HEK293 (cell line): ENCODE measurements around the gene XDH.

Experiments used
- CTCF ChIA-PET: fragments of 350-600 bp; formaldehyde crosslinking; extraction: SDS; loops from one replicate; lab custom pipeline; 2021; ENCODE audit warnings: antibody characterized with exemption; lab: Yijun Ruan, JAX
- POLR2A ChIA-PET: fragments of 300-600 bp; formaldehyde crosslinking; extraction: SDS; loops from one replicate; lab custom pipeline; 2020; ENCODE audit warnings: antibody characterized with exemption, inconsistent platforms; lab: Yijun Ruan, JAX
- H3K27ac ChIP-seq: fragments of 200-500 bp; sonication (Bioruptor generic); 2 replicates; pipeline ENCODE4 v1.5.1; 2014; ENCODE audit warnings: low read depth, low read length, control low read depth, inconsistent platforms; ENCODE audit errors: extremely low read depth
- H3K36me3 ChIP-seq, 2 experiments: fragments of 200-500 bp in 1 of 2; sonication (Bioruptor generic) in 1 of 2; 1 replicate in 1 of 2; 2 replicates in 1 of 2; pipeline ENCODE4 v1.5.1; 2014 to 2017; ENCODE audit warnings: inconsistent platforms in 2 of 2, low read length in 2 of 2; ENCODE audit not compliant: control insufficient read depth in 2 of 2, insufficient read depth in 1 of 2
- H3K4me1 ChIP-seq: fragments of 200-500 bp; sonication (Bioruptor generic); 2 replicates; pipeline ENCODE4 v1.5.1; 2014; ENCODE audit warnings: mild to moderate bottlenecking, low read length, inconsistent platforms; ENCODE audit not compliant: control insufficient read depth, insufficient read depth
- H3K4me3 ChIP-seq: 2 replicates; pipeline ENCODE4 v1.5.1; 2011; ENCODE audit warnings: low read depth, mild to moderate bottlenecking, control low read depth, low read length, moderate library complexity
- H3K9me3 ChIP-seq: fragments of 200-500 bp; sonication (Bioruptor generic); 2 replicates; pipeline ENCODE4 v1.5.1; 2014; ENCODE audit warnings: low read depth, low read length, inconsistent platforms; ENCODE audit not compliant: control insufficient read depth, insufficient read depth
- BCL11A ChIP-seq: fragments of 450-650 bp; formaldehyde crosslinking; IDR thresholded peaks from 2 replicates; pipeline ENCODE4 v1.5.1; 2016; ENCODE audit warnings: low read depth, missing biosample characterization, missing genetic modification characterization
- HOXA7 ChIP-seq: sonication (generic); formaldehyde crosslinking; IDR thresholded peaks from 2 replicates; pipeline ENCODE4 v1.8.1; 2022; ENCODE audit warnings: missing genetic modification reagents, borderline replicate concordance
- HOXD13 ChIP-seq: sonication (generic); formaldehyde crosslinking; IDR thresholded peaks from 2 replicates; pipeline ENCODE4 v1.8.0; 2022; ENCODE audit warnings: missing genetic modification reagents, borderline replicate concordance
- SP3 ChIP-seq: fragments of 450-650 bp; formaldehyde crosslinking; IDR thresholded peaks from 2 replicates; pipeline ENCODE4 v1.5.1; 2016; ENCODE audit warnings: missing biosample characterization, missing genetic modification characterization
- ZNF121 ChIP-seq: fragments of 450-650 bp; formaldehyde crosslinking; IDR thresholded peaks from 2 replicates; pipeline ENCODE4 v1.5.1; 2016; ENCODE audit warnings: missing biosample characterization, missing genetic modification characterization
- ZNF184 ChIP-seq: fragments of 450-650 bp; IDR thresholded peaks from 2 replicates; pipeline ENCODE4 v1.5.1; 2018; ENCODE audit warnings: missing biosample characterization, mild to moderate bottlenecking, missing genetic modification characterization
- ZNF221 ChIP-seq: fragments of 450-650 bp; formaldehyde crosslinking; IDR thresholded peaks from 2 replicates; pipeline ENCODE4 v1.5.1; 2017; ENCODE audit warnings: missing biosample characterization, missing genetic modification characterization, borderline replicate concordance
- ZNF341 ChIP-seq: fragments of 450-650 bp; formaldehyde crosslinking; IDR thresholded peaks from 2 replicates; pipeline ENCODE4; 2016; ENCODE audit warnings: low read depth, missing biosample characterization, missing genetic modification characterization
- ZNF514 ChIP-seq: fragments of 450-650 bp; formaldehyde crosslinking; IDR thresholded peaks from 2 replicates; pipeline ENCODE4 v1.5.1; 2016; ENCODE audit warnings: missing biosample characterization, missing genetic modification characterization
- ZNF585B ChIP-seq: fragments of 450-650 bp; formaldehyde crosslinking; IDR thresholded peaks from 2 replicates; pipeline ENCODE4 v1.5.1; 2016; ENCODE audit warnings: missing biosample characterization, missing genetic modification characterization
- ZNF670 ChIP-seq: fragments of 450-650 bp; formaldehyde crosslinking; IDR thresholded peaks from 2 replicates; pipeline ENCODE4 v1.5.1; 2016; ENCODE audit warnings: missing biosample characterization, missing genetic modification characterization, low read depth
- ZNF677 ChIP-seq: fragments of 450-650 bp; IDR thresholded peaks from 2 replicates; pipeline ENCODE4 v1.5.0; 2018; ENCODE audit warnings: missing biosample characterization, mild to moderate bottlenecking, missing genetic modification characterization, moderate library complexity
- ZSCAN16 ChIP-seq: fragments of 450-650 bp; formaldehyde crosslinking; IDR thresholded peaks from 2 replicates; pipeline ENCODE4 v1.5.1; 2016; ENCODE audit warnings: missing biosample characterization, missing genetic modification characterization
- TF ChIP-seq, protein P1 (sequence below): fragments of 450-650 bp; formaldehyde crosslinking; IDR thresholded peaks from 2 replicates; pipeline ENCODE4 v1.5.1; 2016; ENCODE audit warnings: missing biosample characterization, missing genetic modification characterization
- TF ChIP-seq, protein P2 (sequence below): fragments of 450-650 bp; formaldehyde crosslinking; IDR thresholded peaks from 2 replicates; pipeline ENCODE4 v1.5.1; 2016; ENCODE audit warnings: missing biosample characterization, missing genetic modification characterization
- TF ChIP-seq, protein P3 (sequence below): fragments of 450-650 bp; formaldehyde crosslinking; IDR thresholded peaks from 2 replicates; pipeline ENCODE4 v1.5.1; 2016; ENCODE audit warnings: missing biosample characterization, missing genetic modification characterization
- TF ChIP-seq, protein P4 (sequence below): fragments of 450-650 bp; formaldehyde crosslinking; IDR thresholded peaks from 2 replicates; pipeline ENCODE4 v1.5.1; 2016; ENCODE audit warnings: missing biosample characterization, missing genetic modification characterization
- TF ChIP-seq, protein P5 (sequence below): fragments of 450-650 bp; formaldehyde crosslinking; IDR thresholded peaks from 2 replicates; pipeline ENCODE4 v1.5.1; 2016; ENCODE audit warnings: missing biosample characterization, missing genetic modification characterization

Gene XDH

DNA sequence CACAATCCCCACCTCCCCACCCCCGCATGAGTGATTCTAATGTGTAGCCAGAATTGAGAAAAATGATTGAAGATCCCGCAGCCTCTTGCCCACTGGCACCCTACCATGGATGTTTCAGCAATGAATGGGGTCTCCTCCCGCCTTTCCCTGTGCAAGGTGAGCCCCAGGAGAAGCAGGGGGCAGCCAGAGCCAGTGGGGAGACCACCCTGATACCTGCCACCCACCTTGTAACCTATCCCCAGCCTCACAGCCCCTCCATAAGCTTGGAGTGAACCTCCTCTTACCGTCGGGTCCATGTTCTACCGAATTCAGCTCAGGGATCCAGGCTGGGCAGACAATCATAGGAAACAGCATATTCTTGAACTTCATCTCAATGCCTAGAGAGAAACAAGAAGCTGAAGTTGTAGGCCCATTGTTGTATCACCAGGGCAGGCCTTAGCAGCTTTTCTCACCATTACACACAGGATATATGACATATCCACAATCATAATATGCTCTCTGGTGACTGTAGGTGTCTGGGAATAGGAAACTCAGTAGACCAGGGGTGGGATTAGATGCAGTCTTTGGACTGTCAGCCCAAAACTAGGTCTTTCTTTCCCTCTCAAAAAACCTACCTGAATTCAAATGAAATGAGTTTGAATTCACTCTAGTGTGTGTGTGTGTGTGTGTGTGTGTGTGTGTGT, 30.9 kb downstream of the XDH start:
- TF ChIP-seq HOXA7: no peak
- TF ChIP-seq, protein P1, sequence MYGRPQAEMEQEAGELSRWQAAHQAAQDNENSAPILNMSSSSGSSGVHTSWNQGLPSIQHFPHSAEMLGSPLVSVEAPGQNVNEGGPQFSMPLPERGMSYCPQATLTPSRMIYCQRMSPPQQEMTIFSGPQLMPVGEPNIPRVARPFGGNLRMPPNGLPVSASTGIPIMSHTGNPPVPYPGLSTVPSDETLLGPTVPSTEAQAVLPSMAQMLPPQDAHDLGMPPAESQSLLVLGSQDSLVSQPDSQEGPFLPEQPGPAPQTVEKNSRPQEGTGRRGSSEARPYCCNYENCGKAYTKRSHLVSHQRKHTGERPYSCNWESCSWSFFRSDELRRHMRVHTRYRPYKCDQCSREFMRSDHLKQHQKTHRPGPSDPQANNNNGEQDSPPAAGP (tag by site-specific recombination): no peak
- TF ChIP-seq, protein P2, sequence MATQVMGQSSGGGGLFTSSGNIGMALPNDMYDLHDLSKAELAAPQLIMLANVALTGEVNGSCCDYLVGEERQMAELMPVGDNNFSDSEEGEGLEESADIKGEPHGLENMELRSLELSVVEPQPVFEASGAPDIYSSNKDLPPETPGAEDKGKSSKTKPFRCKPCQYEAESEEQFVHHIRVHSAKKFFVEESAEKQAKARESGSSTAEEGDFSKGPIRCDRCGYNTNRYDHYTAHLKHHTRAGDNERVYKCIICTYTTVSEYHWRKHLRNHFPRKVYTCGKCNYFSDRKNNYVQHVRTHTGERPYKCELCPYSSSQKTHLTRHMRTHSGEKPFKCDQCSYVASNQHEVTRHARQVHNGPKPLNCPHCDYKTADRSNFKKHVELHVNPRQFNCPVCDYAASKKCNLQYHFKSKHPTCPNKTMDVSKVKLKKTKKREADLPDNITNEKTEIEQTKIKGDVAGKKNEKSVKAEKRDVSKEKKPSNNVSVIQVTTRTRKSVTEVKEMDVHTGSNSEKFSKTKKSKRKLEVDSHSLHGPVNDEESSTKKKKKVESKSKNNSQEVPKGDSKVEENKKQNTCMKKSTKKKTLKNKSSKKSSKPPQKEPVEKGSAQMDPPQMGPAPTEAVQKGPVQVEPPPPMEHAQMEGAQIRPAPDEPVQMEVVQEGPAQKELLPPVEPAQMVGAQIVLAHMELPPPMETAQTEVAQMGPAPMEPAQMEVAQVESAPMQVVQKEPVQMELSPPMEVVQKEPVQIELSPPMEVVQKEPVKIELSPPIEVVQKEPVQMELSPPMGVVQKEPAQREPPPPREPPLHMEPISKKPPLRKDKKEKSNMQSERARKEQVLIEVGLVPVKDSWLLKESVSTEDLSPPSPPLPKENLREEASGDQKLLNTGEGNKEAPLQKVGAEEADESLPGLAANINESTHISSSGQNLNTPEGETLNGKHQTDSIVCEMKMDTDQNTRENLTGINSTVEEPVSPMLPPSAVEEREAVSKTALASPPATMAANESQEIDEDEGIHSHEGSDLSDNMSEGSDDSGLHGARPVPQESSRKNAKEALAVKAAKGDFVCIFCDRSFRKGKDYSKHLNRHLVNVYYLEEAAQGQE (tag by site-specific recombination): no peak
- TF ChIP-seq, protein P3, sequence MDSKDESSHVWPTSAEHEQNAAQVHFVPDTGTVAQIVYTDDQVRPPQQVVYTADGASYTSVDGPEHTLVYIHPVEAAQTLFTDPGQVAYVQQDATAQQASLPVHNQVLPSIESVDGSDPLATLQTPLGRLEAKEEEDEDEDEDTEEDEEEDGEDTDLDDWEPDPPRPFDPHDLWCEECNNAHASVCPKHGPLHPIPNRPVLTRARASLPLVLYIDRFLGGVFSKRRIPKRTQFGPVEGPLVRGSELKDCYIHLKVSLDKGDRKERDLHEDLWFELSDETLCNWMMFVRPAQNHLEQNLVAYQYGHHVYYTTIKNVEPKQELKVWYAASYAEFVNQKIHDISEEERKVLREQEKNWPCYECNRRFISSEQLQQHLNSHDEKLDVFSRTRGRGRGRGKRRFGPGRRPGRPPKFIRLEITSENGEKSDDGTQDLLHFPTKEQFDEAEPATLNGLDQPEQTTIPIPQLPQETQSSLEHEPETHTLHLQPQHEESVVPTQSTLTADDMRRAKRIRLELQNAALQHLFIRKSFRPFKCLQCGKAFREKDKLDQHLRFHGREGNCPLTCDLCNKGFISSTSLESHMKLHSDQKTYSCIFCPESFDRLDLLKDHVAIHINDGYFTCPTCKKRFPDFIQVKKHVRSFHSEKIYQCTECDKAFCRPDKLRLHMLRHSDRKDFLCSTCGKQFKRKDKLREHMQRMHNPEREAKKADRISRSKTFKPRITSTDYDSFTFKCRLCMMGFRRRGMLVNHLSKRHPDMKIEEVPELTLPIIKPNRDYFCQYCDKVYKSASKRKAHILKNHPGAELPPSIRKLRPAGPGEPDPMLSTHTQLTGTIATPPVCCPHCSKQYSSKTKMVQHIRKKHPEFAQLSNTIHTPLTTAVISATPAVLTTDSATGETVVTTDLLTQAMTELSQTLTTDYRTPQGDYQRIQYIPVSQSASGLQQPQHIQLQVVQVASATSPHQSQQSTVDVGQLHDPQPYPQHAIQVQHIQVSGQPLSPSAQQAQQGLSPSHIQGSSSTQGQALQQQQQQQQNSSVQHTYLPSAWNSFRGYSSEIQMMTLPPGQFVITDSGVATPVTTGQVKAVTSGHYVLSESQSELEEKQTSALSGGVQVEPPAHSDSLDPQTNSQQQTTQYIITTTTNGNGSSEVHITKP (tag by site-specific recombination): no peak
- TF ChIP-seq, protein P4, sequence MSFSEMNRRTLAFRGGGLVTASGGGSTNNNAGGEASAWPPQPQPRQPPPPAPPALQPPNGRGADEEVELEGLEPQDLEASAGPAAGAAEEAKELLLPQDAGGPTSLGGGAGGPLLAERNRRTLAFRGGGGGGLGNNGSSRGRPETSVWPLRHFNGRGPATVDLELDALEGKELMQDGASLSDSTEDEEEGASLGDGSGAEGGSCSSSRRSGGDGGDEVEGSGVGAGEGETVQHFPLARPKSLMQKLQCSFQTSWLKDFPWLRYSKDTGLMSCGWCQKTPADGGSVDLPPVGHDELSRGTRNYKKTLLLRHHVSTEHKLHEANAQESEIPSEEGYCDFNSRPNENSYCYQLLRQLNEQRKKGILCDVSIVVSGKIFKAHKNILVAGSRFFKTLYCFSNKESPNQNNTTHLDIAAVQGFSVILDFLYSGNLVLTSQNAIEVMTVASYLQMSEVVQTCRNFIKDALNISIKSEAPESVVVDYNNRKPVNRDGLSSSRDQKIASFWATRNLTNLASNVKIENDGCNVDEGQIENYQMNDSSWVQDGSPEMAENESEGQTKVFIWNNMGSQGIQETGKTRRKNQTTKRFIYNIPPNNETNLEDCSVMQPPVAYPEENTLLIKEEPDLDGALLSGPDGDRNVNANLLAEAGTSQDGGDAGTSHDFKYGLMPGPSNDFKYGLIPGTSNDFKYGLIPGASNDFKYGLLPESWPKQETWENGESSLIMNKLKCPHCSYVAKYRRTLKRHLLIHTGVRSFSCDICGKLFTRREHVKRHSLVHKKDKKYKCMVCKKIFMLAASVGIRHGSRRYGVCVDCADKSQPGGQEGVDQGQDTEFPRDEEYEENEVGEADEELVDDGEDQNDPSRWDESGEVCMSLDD (tag by site-specific recombination): no peak
- TF ChIP-seq ZNF677 (tag by site-specific recombination): no peak
- no peak for TF ChIP-seq ZNF670
- no peak for TF ChIP-seq ZSCAN16
- no peak for TF ChIP-seq ZNF514
- TF ChIP-seq, protein P5, sequence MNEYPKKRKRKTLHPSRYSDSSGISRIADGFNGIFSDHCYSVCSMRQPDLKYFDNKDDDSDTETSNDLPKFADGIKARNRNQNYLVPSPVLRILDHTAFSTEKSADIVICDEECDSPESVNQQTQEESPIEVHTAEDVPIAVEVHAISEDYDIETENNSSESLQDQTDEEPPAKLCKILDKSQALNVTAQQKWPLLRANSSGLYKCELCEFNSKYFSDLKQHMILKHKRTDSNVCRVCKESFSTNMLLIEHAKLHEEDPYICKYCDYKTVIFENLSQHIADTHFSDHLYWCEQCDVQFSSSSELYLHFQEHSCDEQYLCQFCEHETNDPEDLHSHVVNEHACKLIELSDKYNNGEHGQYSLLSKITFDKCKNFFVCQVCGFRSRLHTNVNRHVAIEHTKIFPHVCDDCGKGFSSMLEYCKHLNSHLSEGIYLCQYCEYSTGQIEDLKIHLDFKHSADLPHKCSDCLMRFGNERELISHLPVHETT: no peak
- no peak for TF ChIP-seq ZNF121 (tag by site-specific recombination)
- no peak for TF ChIP-seq ZNF184 (tag by site-specific recombination)
- TF ChIP-seq ZNF221: no peak
- no peak for TF ChIP-seq SP3
- no peak for TF ChIP-seq BCL11A
- TF ChIP-seq ZNF341: no peak
- no peak for TF ChIP-seq HOXD13 (CRISPR knock-in tag)
- no peak for TF ChIP-seq ZNF585B
- Histone ChIP-seq H3K36me3 (no peaks in the 10 kb centered on the region), H3K4me3 (no peak overlapping the region), H3K4me1 (0 out of 2 replicates have a peak, but pooled peaks cover 2% of the 10 kb centered on the region), H3K27ac (no peak overlapping the region), H3K9me3 (no peaks in the 10 kb centered on the region)
- ChIA-PET POLR2A (no interaction called here), CTCF (interaction anchor here (0.7 to 1.7 kb wide), 2 partner anchors 11 to 213 kb away, joined by 3 to 5 read pairs; no protein-coding TSS in a partner anchor)
